GM12874 (cell line): ENCODE results near the gene ADAT1.

Experiments used
- CTCF ChIP-seq: IDR thresholded peaks from 2 replicates; pipeline ENCODE4 v1.5.1; 2011; ENCODE audit warnings: low read depth, mild to moderate bottlenecking, control low read depth, low read length, moderate library complexity; ENCODE audit not compliant: insufficient read depth

Gene ADAT1

GRCh38 chr16:75603241-75603640 lies 19.8 kb downstream of the ADAT1 start:
- no peak for TF ChIP-seq CTCF

- TF ChIP-seq CTCF, result no peak
Observed at GRCh38 chr16:75599452-75600277, 23.4 kb downstream of the ADAT1 start.

GRCh38 chr16:75593825-75594820 lies 29.0 kb downstream of the ADAT1 start:
- TF ChIP-seq CTCF, result no peak

GRCh38 chr16:75593308-75593707 lies 29.8 kb downstream of the ADAT1 start:
- TF ChIP-seq CTCF, result no peak

GRCh38 chr16:75590920-75591843 lies 31.9 kb downstream of the ADAT1 start:
- no peak for TF ChIP-seq CTCF

- no peak for TF ChIP-seq CTCF
Observed at GRCh38 chr16:75589306-75589705, 33.8 kb downstream of the ADAT1 start.
